SH-SY5Y (cell line): ENCODE data around the gene HMGN5.

Experiments used
- GATA2 ChIP-seq: IDR thresholded peaks from 2 replicates; pipeline ENCODE4 v1.6.1; 2011; ENCODE audit warnings: mild to moderate bottlenecking, low read depth, low read length
- GATA3 ChIP-seq: IDR thresholded peaks from 2 replicates; pipeline ENCODE4 v1.6.1; 2011; ENCODE audit warnings: low read depth, mild to moderate bottlenecking, low read length, moderate library complexity

GRCh38 chrX:81232218-81232617, 30.5 kb upstream of the HMGN5 start:
- no peak for TF ChIP-seq GATA3
- TF ChIP-seq GATA2 = no peak
